Keratinocyte (primary cell): Measurements from ENCODE around the gene NPR1. TPM values are rescaled to one million over a fixed set of nuclear protein-coding genes. Genes with fewer than 3 reads are reported as not detected.

Experiments
- DNase-seq: peaks from one replicate; pipeline ENCODE4 v3.0.0-alpha.2; 2011; ENCODE audit warnings: low read depth, missing footprints, low spot score
- FAIRE-seq: peaks from 2 replicates; lab custom pipeline; 2011; peaks lifted over from hg19 to GRCh38; lab: Jason Lieb, UNC
- H2AFZ ChIP-seq: 2 replicates; pipeline ENCODE4 v1.6.0; 2012; ENCODE audit warnings: low read length, control low read depth, inconsistent platforms; ENCODE audit not compliant: control insufficient read depth
- H3K27ac ChIP-seq: 2 replicates; pipeline ENCODE4 v1.5.1; 2011; ENCODE audit warnings: low read length; ENCODE audit not compliant: control insufficient read depth, insufficient read depth
- H3K27me3 ChIP-seq: 3 replicates; pipeline ENCODE4 v1.6.0; 2011; ENCODE audit warnings: low read length; ENCODE audit not compliant: control insufficient read depth, insufficient read depth; ENCODE audit errors: extremely low read depth
- H3K36me3 ChIP-seq, 2 experiments: 2 replicates in 1 of 2; 3 replicates in 1 of 2; pipeline ENCODE4 v1.5.1; 2011; ENCODE audit warnings: low read length in 2 of 2, mild to moderate bottlenecking in 1 of 2; ENCODE audit not compliant: control insufficient read depth in 2 of 2, insufficient read depth in 2 of 2; ENCODE audit errors: extremely low read depth in 1 of 2
- H3K4me1 ChIP-seq: 3 replicates; pipeline ENCODE4 v1.5.1; 2011; ENCODE audit warnings: low read length; ENCODE audit not compliant: control insufficient read depth, insufficient read depth; ENCODE audit errors: extremely low read depth
- H3K4me2 ChIP-seq: 3 replicates; pipeline ENCODE4 v1.6.0; 2011; ENCODE audit warnings: low read depth, low read length; ENCODE audit not compliant: control insufficient read depth, insufficient read depth; ENCODE audit errors: extremely low read depth
- H3K4me3 ChIP-seq, 3 experiments: fragments of 200-600 bp in 1 of 3; sonication (generic) in 1 of 3; 2 replicates in 2 of 3; 3 replicates in 1 of 3; pipeline ENCODE4 v1.5.1; 2011 to 2016; ENCODE audit warnings: low read length in 3 of 3, mild to moderate bottlenecking in 3 of 3, control low read depth in 2 of 3, inconsistent platforms in 1 of 3, low read depth in 1 of 3, mixed read lengths in 1 of 3, mixed run types in 1 of 3, moderate library complexity in 1 of 3; ENCODE audit not compliant: control insufficient read depth in 2 of 3, insufficient read depth in 2 of 3; ENCODE audit errors: extremely low read depth in 1 of 3
- H3K79me2 ChIP-seq: 2 replicates; pipeline ENCODE4 v1.6.0; 2012; ENCODE audit warnings: low read length; ENCODE audit not compliant: control insufficient read depth, insufficient read depth
- H3K9ac ChIP-seq: 3 replicates; pipeline ENCODE4 v1.6.0; 2011; ENCODE audit warnings: low read length; ENCODE audit not compliant: control insufficient read depth, insufficient read depth; ENCODE audit errors: extremely low read depth
- H3K9me1 ChIP-seq: 3 replicates; pipeline ENCODE4 v1.6.0; 2011; ENCODE audit warnings: low read length; ENCODE audit not compliant: control insufficient read depth, insufficient read depth; ENCODE audit errors: extremely low read depth
- H3K9me3 ChIP-seq: 2 replicates; pipeline ENCODE4 v1.5.1; 2012; ENCODE audit warnings: low read depth, low read length; ENCODE audit not compliant: control insufficient read depth
- H4K20me1 ChIP-seq: 3 replicates; pipeline ENCODE4 v1.6.0; 2011; ENCODE audit warnings: low read length; ENCODE audit not compliant: control insufficient read depth, insufficient read depth; ENCODE audit errors: extremely low read depth
- CTCF ChIP-seq, 3 experiments: IDR thresholded peaks in 1 of 3; conservative IDR thresholded peaks in 1 of 3; optimal IDR thresholded peaks in 1 of 3; 2 replicates in 2 of 3; 3 replicates in 1 of 3; pipeline versions ENCODE3 to v1.5.1; 2011; ENCODE audit warnings: low read length in 3 of 3, mild to moderate bottlenecking in 3 of 3, moderate library complexity in 2 of 3, control low read depth in 1 of 3, inconsistent platforms in 1 of 3; ENCODE audit not compliant: insufficient read depth in 2 of 3; ENCODE audit errors: extremely low read depth in 1 of 3
- EZH2 ChIP-seq: IDR thresholded peaks from one replicate; pipeline ENCODE4 v1.6.1; 2012; ENCODE audit warnings: inconsistent platforms, mild to moderate bottlenecking, low read length, moderate library complexity
- dilution Hi-C: fragments of 300-500 bp; cut with MboI; formaldehyde crosslinking; loops from one replicate; pipeline ENCODE4 v1.7.0; 2020; ENCODE audit warnings: low sequenced_read_pairs; ENCODE audit not compliant: extremely low pct_ligation_motif_present
- polyA plus RNA-seq, 5 experiments: library from polyadenylated mRNA; depleted of rRNA in 3 of 5; stranded (reverse) in 3 of 5; stranded (forward) in 1 of 5; unstranded in 1 of 5; fragments of >200 nt; gene quantifications; 1 replicate in 1 of 5; 2 replicates in 3 of 5; 3 replicates in 1 of 5; pipeline versions ENCODE4 v1.2.1 to v1.2.3, GENCODE V29; 2011 to 2012; ENCODE audit warnings: missing spikeins in 2 of 5, low read depth in 1 of 5, low replicate concordance in 1 of 5

NPR1 gene
- polyA plus RNA-seq, 1 donor (not counting 4 experiments of a cell fraction or from before 2014, with no cell fraction given): not detected

GRCh38 chr1:153699768-153700167, 21.3 kb downstream of the NPR1 start:
- FAIRE-seq (no peak), DNase-seq (no peak)
- Histone ChIP-seq H4K20me1 (no peaks in the 10 kb centered on the region), H3K9me3 (no peaks in the 10 kb centered on the region), H3K4me1 (peaks cover 8% of the 10 kb centered on the region), H3K36me3 (no peaks in the 10 kb centered on the region), H3K4me2 (no peak overlapping the region), H3K9me1 (no peaks in the 10 kb centered on the region), H3K4me3 (no peak overlapping the region), H2AFZ (no peak overlapping the region), H3K27ac (no peak overlapping the region), H3K9ac (no peak overlapping the region), H3K79me2 (no peaks in the 10 kb centered on the region), H3K27me3 (no peaks in the 10 kb centered on the region)
- no peak for TF ChIP-seq CTCF (optimal IDR thresholded peaks at IDR 0.05 in 1 of 3, IDR thresholded peaks at IDR 0.05 in 1 of 3, conservative IDR thresholded peaks at IDR 0.05 in 1 of 3; ENCODE audit: extremely low read depth in 1 of 3, insufficient read depth in 2 of 3, low read length in 3 of 3)
- TF ChIP-seq EZH2: no peak
- dilution Hi-C loops: no loop called here

- H3K9me3 ChIP-seq: no peaks in the 10 kb centered on the region
- no peaks in the 10 kb centered on the region for H4K20me1 ChIP-seq
- no peak overlapping the region for H3K9ac ChIP-seq
- H3K4me1 ChIP-seq: no peaks in the 10 kb centered on the region
- dilution Hi-C loops: no loop called here
- no peaks in the 10 kb centered on the region for H3K27me3 ChIP-seq
- no peak overlapping the region for H3K4me2 ChIP-seq
- no peak overlapping the region for H3K4me3 ChIP-seq
- no peaks in the 10 kb centered on the region for H3K36me3 ChIP-seq
- no peak overlapping the region for H2AFZ ChIP-seq
- TF ChIP-seq EZH2: no peak
- TF ChIP-seq CTCF (optimal IDR thresholded peaks at IDR 0.05 in 1 of 3, IDR thresholded peaks at IDR 0.05 in 1 of 3, conservative IDR thresholded peaks at IDR 0.05 in 1 of 3; ENCODE audit: extremely low read depth in 1 of 3, insufficient read depth in 2 of 3, low read length in 3 of 3): no peak
- H3K9me1 ChIP-seq: no peaks in the 10 kb centered on the region
- DNase-seq (no peak), FAIRE-seq (no peak)
- H3K79me2 ChIP-seq: no peaks in the 10 kb centered on the region
- no peak overlapping the region for H3K27ac ChIP-seq
Measured at GRCh38 chr1:153705484-153705883, 27.0 kb downstream of the NPR1 start.
